Heart right ventricle (tissue), 16 donors: ENCODE results near the gene AEBP1. TPM values are rescaled to one million over a fixed set of nuclear protein-coding genes. Genes with fewer than 3 reads are reported as not detected.

Source experiments
- ATAC-seq, 8 donors: fragments of 200-7000 bp; cut with Tn5 transposase; one replicate each; pipeline ENCODE4 v1.9.1; 2020; ENCODE audit warnings: mild to moderate bottlenecking in 8 of 8, moderate library complexity in 8 of 8, moderate number of reproducible peaks in 1 of 8
- DNase-seq, 2 donors: peaks; one replicate each; pipeline ENCODE4 v3.0.0-alpha.2; 2020
- H3K27ac ChIP-seq, 10 donors: fragments of 200-600 bp; sonication (generic) in 2 of 10; one replicate each; pipeline versions ENCODE4 v1.5.0 to v1.8.0; 2020 to 2022; ENCODE audit warnings: mild to moderate bottlenecking in 3 of 10
- H3K27me3 ChIP-seq, 7 donors: fragments of 200-600 bp; one replicate each; pipeline ENCODE4 v1.8.0; 2021 to 2022; ENCODE audit warnings: mild to moderate bottlenecking in 2 of 7
- H3K36me3 ChIP-seq, 9 donors: fragments of 200-600 bp; sonication (generic) in 1 of 9; one replicate each; pipeline versions ENCODE4 v1.5.0 to v1.8.0; 2020 to 2022; ENCODE audit warnings: mild to moderate bottlenecking in 2 of 9
- H3K4me1 ChIP-seq, 9 donors: fragments of 200-600 bp; sonication (generic) in 1 of 9; one replicate each; pipeline versions ENCODE4 v1.5.0 to v1.8.0; 2020 to 2022; ENCODE audit warnings: mild to moderate bottlenecking in 4 of 9
- H3K4me3 ChIP-seq, 10 donors: fragments of 200-600 bp; sonication (generic) in 2 of 10; one replicate each; pipeline versions ENCODE4 v1.5.0 to v1.8.0; 2020 to 2022; ENCODE audit warnings: mild to moderate bottlenecking in 7 of 10, moderate library complexity in 2 of 10
- H3K9me3 ChIP-seq, 11 donors: fragments of 200-600 bp in 10 of 11; sonication (generic) in 2 of 11; one replicate each; pipeline versions ENCODE4 v1.5.0 to v1.8.0; 2013 to 2022; ENCODE audit warnings: mild to moderate bottlenecking in 2 of 11, control low read depth in 1 of 11, moderate library complexity in 1 of 11
- WGBS, 2 donors: extraction: QIAGEN DNeasy Blood & Tissue Kit; methylation state at CpG; one replicate each; pipeline ENCODE4 v1.1.7; 2013; ENCODE audit warnings: inconsistent platforms in 1 of 2; 5-methylcytosine and 5-hydroxymethylcytosine counted together
- intact Hi-C, 10 donors: fragments of 100-400 bp; cut with DNase I; formaldehyde crosslinking; loops; one replicate each; pipeline versions ENCODE4 v1.11.1 to v1.14.2; 2022
- long read RNA-seq, 3 donors: library from polyadenylated mRNA; unstranded; transcript quantifications; one replicate each; pipeline ENCODE4 v2.0.0, GENCODE V29; 2020 to 2021
- polyA plus RNA-seq, 2 donors: library from polyadenylated mRNA; stranded (reverse); fragments of 200-250 nt; gene quantifications; one replicate each; pipeline ENCODE4 v1.2.3, GENCODE V29; 2013
- total RNA-seq, 10 donors: library from RNA; stranded (reverse); fragmentation: NEBNext Ultra II Directional in 3 of 10; extraction: Animal tissue kit (Norgen Biotek cat#: 25700) in 3 of 10; gene quantifications; one replicate each; pipeline versions ENCODE4 v1.2.1 to v1.2.4, GENCODE V29; 2021 to 2023
- TF ChIP-seq, protein P1 (sequence below), 9 donors: fragments of 200-600 bp; sonication (generic) in 2 of 9; IDR thresholded peaks; one replicate each; pipeline versions ENCODE4 v1.5.0 to v1.8.0; 2021 to 2022; ENCODE audit warnings: antibody characterized with exemption in 9 of 9, mild to moderate bottlenecking in 5 of 9, moderate library complexity in 1 of 9
- donor health status: Arrhythmogenic right ventricular cardiomyopathy.
- donor health status: ischemic (EF 13 %, LVEDD 7.1; RV severe dilation, severe dysfunction).
- donor health status: healthy with polysubstance abuse.
- donor health status: DM: no; HTN: yes; CAD: no.
- donor health status: DM: no; HTN: no; CAD: no.
- donor health status: ischemic (EF 25% LVEDD 6.9; RV normal size, moderate dysfunction).
- donor health status: ischemic (EF 25% LVEDD 5.7; RV mildly dilated, moderate dysfunction).
- donor health status: healthy.
- donor health status: DM: yes; HTN: yes; CAD: no.
- donor health status: Ischemic cardiomyopathy.
- donor health status: ischemic (EF 35%, LVEDD 5.7; RV mildly dilated, moderate dysfunction).
- donor health status: nonischemic (EF 11% LVEDD 7.7; RV severe dilation, severe dysfunction).
- donor health status: DM: yes; HTN: yes; CAD: no.
- donor health status: PGD.
- donor health status: ischemic (EF 29% LVEDD 5.4; RV normal size, mild dysfunction).
- donor health status: nonischemic (EF 23%, LVEDD 6.1; RV moderate dilation, normal function).

The AEBP1 gene
- 10 to 100 TPM; 14.1 to 31.3 (median 21.6) TPM for total RNA-seq
- 10 to 100 TPM; 18.0 to 33.7 TPM for polyA plus RNA-seq
- long read RNA-seq, donor 1, full-length matches to known transcripts: 1 of 13 reads
- long read RNA-seq, donor 1, partial matches to known transcripts: 9 of 13 reads
- long read RNA-seq, donor 1, other reads (novel, unspliced or antisense): 3 of 13 reads
- long read RNA-seq, donor 2, partial matches to known transcripts: 5 of 8 reads
- long read RNA-seq, donor 2, other reads (novel, unspliced or antisense): 1 of 8 reads
- long read RNA-seq, donor 3, partial matches to known transcripts: 22 of 27 reads
- long read RNA-seq, donor 3, other reads (novel, unspliced or antisense): 5 of 27 reads

GRCh38 chr7:44103923-44104859, at the start of gene AEBP1:
Gene AEBP1, plus strand, starts transcription at chr7:44104345. Its CDS starts 321 bp downstream, at chr7:44104666.
- DNase-seq: peak in 1 of 2 donors; percentile 44
- Histone ChIP-seq H3K36me3 (peaks cover 0 to 22% (median 0%) of the 10 kb centered on the region in 9 donors), H3K4me1 (peaks cover 3 to 65% (median 20%) of the 10 kb centered on the region in 9 donors), H3K4me3 (peak within 1 kb of the TSS; percentile 38 to 66 (median 60)), H3K9me3 (no peaks in the 10 kb centered on the region), H3K27ac (peak within 1 kb of the TSS; percentile 1 to 91 (median 80)), H3K27me3 (peaks cover 0 to 26% (median 0%) of the 10 kb centered on the region in 7 donors)
- intact Hi-C loops: no loop called here
- ATAC-seq: peak in 7 of 8 donors; percentile 22 to 63 (median 35)
- WGBS, 2 donors: 5 to 8% methylated on average over 43 to 87 of the region's 87 CpGs
- TF ChIP-seq, protein P1, sequence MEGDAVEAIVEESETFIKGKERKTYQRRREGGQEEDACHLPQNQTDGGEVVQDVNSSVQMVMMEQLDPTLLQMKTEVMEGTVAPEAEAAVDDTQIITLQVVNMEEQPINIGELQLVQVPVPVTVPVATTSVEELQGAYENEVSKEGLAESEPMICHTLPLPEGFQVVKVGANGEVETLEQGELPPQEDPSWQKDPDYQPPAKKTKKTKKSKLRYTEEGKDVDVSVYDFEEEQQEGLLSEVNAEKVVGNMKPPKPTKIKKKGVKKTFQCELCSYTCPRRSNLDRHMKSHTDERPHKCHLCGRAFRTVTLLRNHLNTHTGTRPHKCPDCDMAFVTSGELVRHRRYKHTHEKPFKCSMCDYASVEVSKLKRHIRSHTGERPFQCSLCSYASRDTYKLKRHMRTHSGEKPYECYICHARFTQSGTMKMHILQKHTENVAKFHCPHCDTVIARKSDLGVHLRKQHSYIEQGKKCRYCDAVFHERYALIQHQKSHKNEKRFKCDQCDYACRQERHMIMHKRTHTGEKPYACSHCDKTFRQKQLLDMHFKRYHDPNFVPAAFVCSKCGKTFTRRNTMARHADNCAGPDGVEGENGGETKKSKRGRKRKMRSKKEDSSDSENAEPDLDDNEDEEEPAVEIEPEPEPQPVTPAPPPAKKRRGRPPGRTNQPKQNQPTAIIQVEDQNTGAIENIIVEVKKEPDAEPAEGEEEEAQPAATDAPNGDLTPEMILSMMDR (IDR thresholded peaks at IDR 0.05): peak in 1 of 9 donors; percentile 7

- ATAC-seq (no peak), DNase-seq (no peak)
- Histone ChIP-seq H3K4me3 (no peak overlapping the region), H3K36me3 (peaks cover 0 to 100% (median 55%) of the 10 kb centered on the region in 9 donors), H3K9me3 (no peaks in the 10 kb centered on the region), H3K4me1 (peaks cover 0 to 29% (median 10%) of the 10 kb centered on the region in 9 donors), H3K27me3 (no peaks in the 10 kb centered on the region), H3K27ac (no peak overlapping the region)
- intact Hi-C loops: no loop called here
- 84% methylated on average over 7 of the region's 7 CpGs for WGBS, 2 donors
- TF ChIP-seq, protein P1 (IDR thresholded peaks at IDR 0.05): no peak
Measured at GRCh38 chr7:44056681-44057080, 47.5 kb upstream of the AEBP1 start.

DNA sequence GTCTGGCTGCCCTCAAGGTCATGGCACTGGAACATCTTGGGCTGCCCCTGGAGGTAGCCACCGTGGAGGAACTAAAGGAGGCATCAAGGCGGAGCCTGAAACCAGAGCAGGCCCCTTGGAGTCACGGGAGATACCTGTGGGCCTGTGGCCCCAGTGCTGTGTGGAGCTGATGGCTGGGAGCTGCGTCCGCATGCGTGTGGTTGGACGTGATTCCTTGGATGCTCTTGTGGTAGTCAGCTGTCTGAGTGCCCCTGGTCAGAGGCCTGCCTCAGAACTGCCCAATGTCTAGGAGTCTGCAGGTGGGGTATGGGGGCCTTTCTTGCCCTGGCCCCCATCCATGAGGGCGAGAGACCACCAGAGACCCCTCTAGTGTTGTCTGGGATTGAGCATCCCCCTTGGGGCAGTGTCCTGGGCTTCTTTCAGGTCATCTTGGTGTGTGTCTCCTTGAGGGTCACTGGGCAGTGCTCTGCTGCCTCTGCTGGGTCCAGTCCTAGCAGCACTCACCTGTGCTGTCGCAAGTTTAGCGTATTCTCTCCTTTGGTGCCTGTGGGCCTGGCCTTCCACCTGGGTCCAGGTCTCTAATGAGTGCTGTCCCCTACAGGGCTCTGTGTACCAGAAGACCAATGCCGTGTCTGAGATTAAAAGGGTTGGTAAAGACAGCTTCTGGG, 46.8 kb upstream of the AEBP1 start:
- TF ChIP-seq, protein P1 (IDR thresholded peaks at IDR 0.05): no peak
- no peaks in the 10 kb centered on the region for H3K9me3 ChIP-seq
- 85 to 87% methylated on average over 11 of the region's 11 CpGs for WGBS, 2 donors
- H3K4me3 ChIP-seq: no peak overlapping the region
- H3K36me3 ChIP-seq: peaks cover 0 to 100% (median 54%) of the 10 kb centered on the region in 9 donors
- no peaks in the 10 kb centered on the region for H3K27me3 ChIP-seq
- intact Hi-C loops: no loop called here
- peak in 1 of 8 donors; percentile 8 for ATAC-seq
- H3K27ac ChIP-seq: no peak overlapping the region
- peaks cover 0 to 36% (median 13%) of the 10 kb centered on the region in 9 donors for H3K4me1 ChIP-seq
- no peak for DNase-seq
